HepG2 (cell line): ENCODE measurements around the gene NDST1. TPM values are rescaled to one million over a fixed set of nuclear protein-coding genes. Genes with fewer than 3 reads are reported as not detected.

Experiments
- ATAC-seq: fragments of 200-7000 bp; cut with Tn5 transposase; 3 replicates; pipeline ENCODE4 v1.9.1; 2020; ENCODE audit warnings: mild to moderate bottlenecking, moderate library complexity
- BruUV-seq: library from RNA; stranded (reverse); fragments of 400-500 nt; replicated peaks from 2 replicates; lab custom pipeline; 2021; lab: Mats Ljungman, UMichigan
- CTCF ChIA-PET: fragments of 300-600 bp; formaldehyde crosslinking; extraction: SDS; loops from one replicate; lab custom pipeline; 2021; ENCODE audit warnings: low total read pairs, inconsistent platforms, low intra/inter-chr PET ratio; lab: Yijun Ruan, JAX
- POLR2A ChIA-PET: fragments of 350-600 bp; sonication (Branson Sonifier 250); formaldehyde crosslinking; loops from one replicate; lab custom pipeline; 2020; ENCODE audit warnings: antibody characterized with exemption, inconsistent platforms; lab: Yijun Ruan, JAX
- DNase-seq: peaks from one replicate; pipeline ENCODE4 v3.0.0-alpha.2; 2015; ENCODE audit warnings: low spot score
- FAIRE-seq: peaks from 3 replicates; lab custom pipeline; 2011; peaks lifted over from hg19 to GRCh38; lab: Jason Lieb, UNC
- H2AFZ ChIP-seq: one replicate; pipeline ENCODE4 v1.6.1; 2011; ENCODE audit warnings: low read length, inconsistent platforms
- H3K27ac ChIP-seq: fragments of 300-600 bp; 3 replicates; pipeline ENCODE4 v1.8.0; 2011; ENCODE audit warnings: mixed run types, mild to moderate bottlenecking, mixed read lengths, low read length, inconsistent platforms; ENCODE audit not compliant: insufficient read depth; ENCODE audit errors: extremely low read length
- H3K27me3 ChIP-seq, 2 experiments: fragments of 200-600 bp in 1 of 2; 2 replicates in 1 of 2; 3 replicates in 1 of 2; pipeline versions ENCODE4 v1.6.0 to v1.8.0; 2011; ENCODE audit warnings: low read length in 2 of 2, mild to moderate bottlenecking in 2 of 2, moderate library complexity in 2 of 2, inconsistent platforms in 1 of 2; ENCODE audit not compliant: insufficient read depth in 2 of 2, control insufficient read depth in 1 of 2
- H3K36me3 ChIP-seq, 2 experiments: fragments of 200-600 bp in 1 of 2; replicated peaks in 1 of 2; 2 replicates in 1 of 2; 3 replicates in 1 of 2; pipeline versions ENCODE4 v1.5.1 to v1.8.0; 2011; ENCODE audit warnings: low read length in 2 of 2, inconsistent platforms in 1 of 2; ENCODE audit not compliant: insufficient read depth in 2 of 2, control insufficient read depth in 1 of 2
- H3K4me1 ChIP-seq: 2 replicates; pipeline ENCODE4 v1.5.1; 2012; ENCODE audit warnings: low read length, inconsistent platforms; ENCODE audit not compliant: insufficient read depth
- H3K4me2 ChIP-seq: 2 replicates; pipeline ENCODE4 v1.6.0; 2011; ENCODE audit warnings: low read depth, low read length, inconsistent platforms
- H3K4me3 ChIP-seq, 3 experiments: fragments of 200-600 bp in 1 of 3; sonication (generic), shearing (Covaris generic) in 1 of 3; replicated peaks in 1 of 3; 2 replicates each; pipeline ENCODE4 v1.5.1; 2011 to 2016; ENCODE audit warnings: low read length in 3 of 3, inconsistent platforms in 2 of 3, low read depth in 2 of 3, mild to moderate bottlenecking in 2 of 3, control low read depth in 1 of 3, mixed read lengths in 1 of 3; ENCODE audit not compliant: insufficient read depth in 1 of 3
- H3K79me2 ChIP-seq: one replicate; pipeline ENCODE4 v1.6.1; 2011; ENCODE audit warnings: low read length, inconsistent platforms; ENCODE audit not compliant: insufficient read depth
- H3K9ac ChIP-seq: 2 replicates; pipeline ENCODE4 v1.6.0; 2011; ENCODE audit warnings: mild to moderate bottlenecking, low read depth, low read length, inconsistent platforms; ENCODE audit not compliant: insufficient read depth
- H3K9me3 ChIP-seq: 2 replicates; pipeline ENCODE4 v1.5.1; 2012; ENCODE audit warnings: mild to moderate bottlenecking, low read length
- H4K20me1 ChIP-seq: 2 replicates; pipeline ENCODE4 v1.6.0; 2011; ENCODE audit warnings: inconsistent platforms, mild to moderate bottlenecking, low read length, moderate library complexity; ENCODE audit not compliant: insufficient read depth
- IRF2 ChIP-seq: IDR thresholded peaks from 2 replicates; pipeline ENCODE4 v1.6.1; 2018; ENCODE audit warnings: missing genetic modification reagents, missing compliant biosample characterization
- NR1H2 ChIP-seq: sonication (generic); formaldehyde crosslinking; IDR thresholded peaks from 2 replicates; pipeline ENCODE4 v1.8.1; 2022; ENCODE audit warnings: low read depth, missing genetic modification reagents, borderline replicate concordance
- SYNCRIP ChIP-seq: fragments of 200-400 bp; formaldehyde crosslinking; IDR thresholded peaks from 2 replicates; pipeline ENCODE4 v1.6.1; 2018; ENCODE audit warnings: mild to moderate bottlenecking, low read depth, low read length; ENCODE audit not compliant: insufficient read depth
- ZBTB20 ChIP-seq: sonication (generic); formaldehyde crosslinking; IDR thresholded peaks from 2 replicates; pipeline ENCODE4 v1.8.1; 2023; ENCODE audit warnings: missing genetic modification reagents, low read depth, mild to moderate bottlenecking, borderline replicate concordance
- ZNF766 ChIP-seq: sonication (generic); formaldehyde crosslinking; IDR thresholded peaks from 2 replicates; pipeline ENCODE4 v1.5.0; 2020; ENCODE audit warnings: missing genetic modification reagents, borderline replicate concordance
- whole genome bisulfite sequencing: methylation state at CpG from one replicate; pipeline ENCODE4 v1.1.6; 2017; ENCODE audit warnings: low lambda C conversion rate; 5-methylcytosine and 5-hydroxymethylcytosine counted together
- in situ Hi-C: cut with HindIII; loops from 2 replicates; pipeline ENCODE4 v1.10.0; 2017; ENCODE audit warnings: low pct_unique_long_range_greater_than_20kb; ENCODE audit not compliant: extremely low pct_ligation_motif_present
- intact Hi-C: fragments of 100-400 bp; cut with micrococcal nuclease; formaldehyde crosslinking; loops from one replicate; pipeline ENCODE4 v1.10.0; 2022; ENCODE audit not compliant: unreplicated experiment
- polyA plus RNA-seq, 8 experiments: library from polyadenylated mRNA; depleted of rRNA in 3 of 8; stranded (reverse) in 7 of 8; unstranded in 1 of 8; fragments of >200 nt; fragmentation: Illumina TruSeq in 4 of 8; extraction: Trizol in 4 of 8; gene quantifications; 2 replicates each; pipeline versions ENCODE4 v1.2.1 to v1.2.3, GENCODE V29; 2011 to 2016; ENCODE audit warnings: low read depth in 4 of 8, missing spikeins in 1 of 8, mixed read lengths in 1 of 8; ENCODE audit not compliant: insufficient read depth in 1 of 8
- total RNA-seq, 5 experiments: library from RNA; depleted of rRNA; stranded (reverse); fragments of >200 nt; fragmentation: Illumina TruSeq; extraction: Trizol; gene quantifications; 2 replicates each; pipeline ENCODE4 v1.2.3, GENCODE V29; 2016; ENCODE audit warnings: low read depth in 1 of 5
- TF ChIP-seq, protein P1 (sequence below): IDR thresholded peaks from 2 replicates; pipeline ENCODE4 v1.6.1; 2016; ENCODE audit warnings: missing biosample characterization, missing genetic modification reagents, low read depth

Gene NDST1
- total and polyA plus RNA-seq, 2 of the 13 experiments (the other 11 are each of a cell fraction or from before 2014, with no cell fraction given): 23.8 to 26.2 TPM

GRCh38 chr5:150489360-150490295 lies 18.3 kb upstream of the NDST1 start:
- H2AFZ ChIP-seq: no peak overlapping the region
- peaks cover 1 to 38% of the 10 kb centered on the region in 2 experiments; a peak in 3 of 5 replicates for H3K36me3 ChIP-seq
- in situ Hi-C loops (loop anchor here (5.0 kb wide), 1 partner anchor 33 kb away; no protein-coding TSS in a partner anchor), intact Hi-C loops (no loop called here)
- no peaks in the 10 kb centered on the region; a peak in 1 of 5 replicates for H3K27me3 ChIP-seq
- no peak overlapping the region for H3K9ac ChIP-seq
- BruUV-seq: no TSS peak
- no peak for FAIRE-seq
- no peaks in the 10 kb centered on the region for H3K9me3 ChIP-seq
- peaks cover 65% of the 10 kb centered on the region for H3K4me1 ChIP-seq
- no peak overlapping the region for H3K4me2 ChIP-seq
- 82% methylated on average over 9 of the region's 9 CpGs for WGBS
- CTCF ChIA-PET: interaction anchor here (1.8 kb wide), 1 partner anchor 55 kb away, joined by 4 read pairs; no protein-coding TSS in a partner anchor
- peaks cover 74% of the 10 kb centered on the region for H3K79me2 ChIP-seq
- no peak for ATAC-seq
- TF ChIP-seq ZBTB20 (CRISPR knock-in tag) (no peak), IRF2 (no peak), NR1H2 (CRISPR knock-in tag) (no peak), SYNCRIP (no peak), ZNF766 (CRISPR knock-in tag) (no peak)
- TF ChIP-seq, protein P1, sequence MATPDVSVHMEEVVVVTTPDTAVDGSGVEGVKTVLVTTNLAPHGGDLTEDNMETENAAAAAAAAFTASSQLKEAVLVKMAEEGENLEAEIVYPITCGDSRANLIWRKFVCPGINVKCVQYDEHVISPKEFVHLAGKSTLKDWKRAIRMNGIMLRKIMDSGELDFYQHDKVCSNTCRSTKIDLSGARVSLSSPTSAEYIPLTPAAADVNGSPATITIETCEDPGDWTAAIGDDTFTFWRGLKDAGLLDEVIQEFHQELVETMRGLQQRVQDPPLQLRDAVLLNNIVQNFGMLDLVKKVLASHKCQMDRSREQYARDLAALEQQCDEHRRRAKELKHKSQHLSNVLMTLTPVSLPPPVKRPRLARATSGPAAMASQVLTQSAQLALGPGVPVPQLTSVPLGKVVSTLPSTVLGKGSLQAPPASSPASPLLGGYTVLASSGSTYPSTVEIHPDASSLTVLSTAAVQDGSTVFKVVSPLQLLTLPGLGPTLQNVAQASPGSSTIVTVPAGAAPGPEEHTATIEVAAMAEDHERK (CRISPR knock-in tag): no peak
- TF ChIP-seq, all 625 proteins: peak for 0
- POLR2A ChIA-PET: interaction anchor here (1.1 to 2.3 kb wide), 4 partner anchors 14 to 53 kb away, joined by 5 to 8 read pairs (median 6); no protein-coding TSS in a partner anchor
- Histone ChIP-seq H3K27ac (no peak overlapping the region), H4K20me1 (peaks cover 54% of the 10 kb centered on the region), H3K4me3 (no peak overlapping the region)
- no peak for DNase-seq
